HEK293T (cell line): Measurements from ENCODE around the gene STAT4.

ENCODE experiments used
- CTCF ChIA-PET: fragments of 350-600 bp; formaldehyde crosslinking; extraction: SDS; loops from one replicate; lab custom pipeline; 2021; ENCODE audit warnings: antibody characterized with exemption, inconsistent platforms; lab: Yijun Ruan, JAX
- POLR2A ChIA-PET: fragments of 350-600 bp; formaldehyde crosslinking; extraction: SDS; loops from one replicate; lab custom pipeline; 2020; ENCODE audit warnings: antibody characterized with exemption, inconsistent platforms; lab: Yijun Ruan, JAX
- DNase-seq: peaks from one replicate; pipeline ENCODE4 v3.0.0; 2012; ENCODE audit warnings: mixed read lengths; ENCODE audit errors: extremely low spot score
- ARNT ChIP-seq: fragments of 450-650 bp; IDR thresholded peaks from 2 replicates; pipeline ENCODE4 v1.6.1; 2017; ENCODE audit warnings: mild to moderate bottlenecking
- BHLHE40 ChIP-seq: fragments of 450-650 bp; IDR thresholded peaks from 2 replicates; pipeline ENCODE4 v1.6.1; 2016; ENCODE audit warnings: mild to moderate bottlenecking, moderate library complexity, borderline replicate concordance
- CTBP1 ChIP-seq: fragments of 450-650 bp; IDR thresholded peaks from 2 replicates; pipeline ENCODE4 v1.6.1; 2016; ENCODE audit warnings: borderline replicate concordance
- ELF4 ChIP-seq: fragments of 450-650 bp; IDR thresholded peaks from 2 replicates; pipeline ENCODE4 v1.6.1; 2017; ENCODE audit warnings: antibody characterized with exemption
- FOXA1 ChIP-seq: fragments of 450-650 bp; IDR thresholded peaks from 2 replicates; pipeline ENCODE4 v1.6.1; 2016; ENCODE audit warnings: mild to moderate bottlenecking
- FOXK2 ChIP-seq: fragments of 450-650 bp; IDR thresholded peaks from 2 replicates; pipeline ENCODE4 v1.6.1; 2016; ENCODE audit warnings: mild to moderate bottlenecking
- FOXM1 ChIP-seq: fragments of 450-650 bp; IDR thresholded peaks from 2 replicates; pipeline ENCODE4 v1.6.1; 2017; ENCODE audit warnings: mild to moderate bottlenecking, borderline replicate concordance
- HDGF ChIP-seq: fragments of 450-650 bp; IDR thresholded peaks from 2 replicates; pipeline ENCODE4 v1.6.1; 2017; ENCODE audit warnings: antibody characterized with exemption, borderline replicate concordance
- L3MBTL2 ChIP-seq: fragments of 450-650 bp; conservative IDR thresholded peaks from 2 replicates; pipeline ENCODE4 v1.6.1; 2016; ENCODE audit warnings: mild to moderate bottlenecking
- LEF1 ChIP-seq: fragments of 450-650 bp; IDR thresholded peaks from 2 replicates; pipeline ENCODE4 v1.6.1; 2017; ENCODE audit warnings: mild to moderate bottlenecking, borderline replicate concordance
- NFRKB ChIP-seq: fragments of 450-650 bp; IDR thresholded peaks from 2 replicates; pipeline ENCODE4 v1.6.1; 2016; ENCODE audit warnings: mild to moderate bottlenecking, moderate library complexity
- SP1 ChIP-seq: fragments of 450-650 bp; IDR thresholded peaks from 2 replicates; pipeline ENCODE4 v1.6.1; 2017
- SUZ12 ChIP-seq: fragments of 450-650 bp; IDR thresholded peaks from 2 replicates; pipeline ENCODE4 v1.6.1; 2016; ENCODE audit warnings: mild to moderate bottlenecking
- TARDBP ChIP-seq: fragments of 450-650 bp; IDR thresholded peaks from 2 replicates; pipeline ENCODE4 v1.6.1; 2016
- ZNF384 ChIP-seq: fragments of 450-650 bp; IDR thresholded peaks from 2 replicates; pipeline ENCODE4 v1.6.1; 2016
- TF ChIP-seq, protein P1 (sequence below): fragments of 450-650 bp; IDR thresholded peaks from 2 replicates; pipeline ENCODE4 v1.6.1; 2016

The STAT4 gene

DNA sequence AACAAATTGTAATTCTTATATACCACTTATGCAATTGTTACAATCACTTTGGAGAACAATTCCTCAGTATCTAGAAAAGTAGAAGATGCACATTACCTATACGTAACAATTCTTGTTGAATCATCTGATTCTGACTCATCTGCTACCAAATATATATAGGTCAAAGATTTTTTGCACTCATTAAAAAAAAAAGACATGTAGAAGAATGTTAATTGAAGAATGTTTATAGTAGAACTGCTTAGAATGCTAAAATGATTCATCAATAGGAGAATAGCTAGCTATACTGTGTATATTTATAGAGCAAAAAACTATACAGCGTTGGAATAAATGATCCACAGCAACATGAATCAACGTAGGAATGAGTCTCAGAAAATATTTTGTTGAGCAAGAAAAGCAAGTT is 107.4 kb downstream of the STAT4 start:
- CTCF ChIA-PET, result no interaction called here
- POLR2A ChIA-PET, result no interaction called here
- no peak for TF ChIP-seq TARDBP
- TF ChIP-seq ZNF384, result no peak
- TF ChIP-seq, protein P1, sequence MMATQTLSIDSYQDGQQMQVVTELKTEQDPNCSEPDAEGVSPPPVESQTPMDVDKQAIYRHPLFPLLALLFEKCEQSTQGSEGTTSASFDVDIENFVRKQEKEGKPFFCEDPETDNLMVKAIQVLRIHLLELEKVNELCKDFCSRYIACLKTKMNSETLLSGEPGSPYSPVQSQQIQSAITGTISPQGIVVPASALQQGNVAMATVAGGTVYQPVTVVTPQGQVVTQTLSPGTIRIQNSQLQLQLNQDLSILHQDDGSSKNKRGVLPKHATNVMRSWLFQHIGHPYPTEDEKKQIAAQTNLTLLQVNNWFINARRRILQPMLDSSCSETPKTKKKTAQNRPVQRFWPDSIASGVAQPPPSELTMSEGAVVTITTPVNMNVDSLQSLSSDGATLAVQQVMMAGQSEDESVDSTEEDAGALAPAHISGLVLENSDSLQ, result no peak
- no peak for TF ChIP-seq FOXM1
- DNase-seq, result no peak

DNA sequence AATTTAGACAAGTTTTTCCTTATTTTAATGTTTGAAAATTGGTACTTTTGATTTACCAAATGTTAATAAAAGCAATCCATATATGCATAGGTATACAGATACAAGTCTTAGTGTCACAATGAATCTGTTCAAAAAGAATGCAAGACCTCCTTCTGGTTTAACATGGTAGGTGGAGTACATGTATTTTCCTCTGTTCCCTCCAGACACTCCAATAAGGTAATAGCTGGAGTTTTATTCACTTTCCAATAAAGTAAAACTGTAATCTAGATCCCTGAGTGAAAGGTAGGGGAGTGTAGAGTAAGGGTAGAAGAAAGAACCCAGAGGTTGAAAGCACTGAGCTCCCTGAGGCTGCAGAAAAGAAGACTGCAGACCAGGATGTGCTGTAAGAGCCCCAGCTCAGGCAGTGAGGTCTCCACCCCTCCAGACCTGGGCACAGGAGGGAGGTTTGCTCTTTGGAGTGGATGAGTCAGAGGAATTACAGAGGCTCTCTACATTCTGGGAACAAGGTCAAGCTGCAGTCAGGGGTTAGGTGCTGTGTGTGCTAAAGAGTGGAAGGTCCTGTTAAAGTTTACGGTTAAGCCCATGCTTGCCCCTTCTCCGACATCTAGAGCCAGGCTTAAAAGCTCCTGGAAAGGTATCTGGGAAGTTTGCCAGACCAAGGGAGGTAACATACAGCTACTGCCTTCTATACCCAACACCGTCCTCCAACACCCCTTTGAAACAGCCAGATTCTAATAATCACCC is 109.2 kb downstream of the STAT4 start:
- ChIA-PET POLR2A (interaction anchor here (0.6 kb wide), 1 partner anchor 130 kb away, joined by 3 read pairs; no protein-coding TSS in a partner anchor), CTCF (interaction anchor here (1.1 kb wide), 1 partner anchor 9 kb away, joined by 3 read pairs; no protein-coding TSS in a partner anchor)
- TF ChIP-seq BHLHE40 (no peak), ZNF384 (no peak), SP1 (no peak), L3MBTL2 (no peak), LEF1 (no peak), ARNT (no peak), CTBP1 (no peak), SUZ12 (no peak), FOXK2 (no peak), HDGF (no peak), ELF4 (no peak), FOXA1 (no peak), FOXM1 (no peak), NFRKB (no peak)
- TF ChIP-seq, protein P1, result no peak
- DNase-seq, result no peak

DNA sequence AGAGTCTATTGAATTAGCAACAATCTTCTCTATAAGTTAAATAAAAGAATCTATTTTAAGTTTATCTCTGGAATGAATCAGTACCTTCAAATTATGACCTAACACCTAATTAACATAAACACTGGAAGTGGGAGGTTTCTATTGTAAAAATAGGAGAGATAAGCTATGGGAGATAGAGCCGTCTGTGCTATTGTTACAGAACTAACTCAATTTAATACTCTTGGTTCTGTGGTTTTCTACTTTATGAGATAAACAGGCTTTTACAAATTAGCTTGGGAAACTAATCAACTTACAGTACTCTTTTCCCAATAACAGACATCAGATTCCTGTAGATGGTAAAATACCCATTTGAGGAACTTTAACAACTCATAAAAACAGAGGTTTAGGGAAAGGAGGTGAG is 111.2 kb downstream of the STAT4 start:
- DNase-seq, result no peak
- CTCF ChIA-PET, result interaction anchor here (1.6 kb wide), 1 partner anchor 13 kb away, joined by 8 read pairs; no protein-coding TSS in a partner anchor
- TF ChIP-seq TARDBP (no peak), BHLHE40 (no peak), NFRKB (no peak), L3MBTL2 (no peak), ELF4 (no peak), CTBP1 (no peak), ARNT (no peak)
- TF ChIP-seq, protein P1, result no peak
- POLR2A ChIA-PET, result interaction anchor here (1.2 kb wide), 1 partner anchor 12 kb away, joined by 3 read pairs; no protein-coding TSS in a partner anchor

DNA sequence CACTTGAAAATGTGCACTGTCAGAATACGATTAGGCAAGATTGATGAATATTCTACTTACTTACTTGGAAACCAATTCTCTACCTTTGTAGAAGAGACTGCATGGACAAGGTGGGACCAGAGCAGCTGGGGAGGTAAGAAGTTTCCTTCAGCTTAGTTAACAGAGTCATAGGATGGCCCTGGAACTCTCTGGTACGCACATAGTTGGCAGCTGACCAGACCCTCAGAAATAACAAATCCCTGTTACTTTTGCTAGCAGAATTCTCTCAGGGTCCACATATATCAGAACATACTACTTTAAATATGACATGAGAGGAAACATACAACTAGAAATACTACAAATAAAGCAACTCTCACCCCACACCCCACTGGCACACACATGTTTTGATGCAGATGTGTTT is 112.1 kb downstream of the STAT4 start:
- no peak for DNase-seq
- TF ChIP-seq, protein P1, result no peak
- TF ChIP-seq FOXA1 (no peak), HDGF (no peak), CTBP1 (no peak), SP1 (no peak), ARNT (no peak), SUZ12 (no peak), BHLHE40 (no peak)
- CTCF ChIA-PET, result interaction anchor here (0.7 kb wide), 1 partner anchor 14 kb away, joined by 3 read pairs; no protein-coding TSS in a partner anchor
- POLR2A ChIA-PET, result no interaction called here

DNA sequence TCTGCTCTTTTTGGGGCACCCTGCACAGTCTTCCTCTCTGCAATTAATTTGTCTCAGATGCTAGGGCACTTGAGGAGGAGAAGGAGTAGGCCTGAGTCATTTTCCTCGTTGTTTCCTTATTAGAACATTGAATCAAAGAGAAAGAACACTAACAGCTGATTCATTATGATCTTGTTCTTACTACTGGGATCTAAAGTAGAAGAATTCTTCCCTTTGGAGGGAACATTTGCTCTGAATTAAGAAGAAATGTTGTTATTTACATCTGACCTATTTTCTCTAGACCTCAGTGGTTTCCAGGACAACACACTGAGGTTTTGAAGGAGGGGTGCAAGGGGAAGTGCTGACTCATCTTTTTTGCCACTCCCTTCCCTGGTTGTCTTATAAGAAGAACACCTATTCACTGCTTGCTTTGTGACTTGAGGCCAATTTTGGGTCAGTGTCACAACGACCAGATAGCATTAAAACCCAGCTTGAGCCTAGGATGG is 112.5 kb downstream of the STAT4 start:
- no peak for TF ChIP-seq ARNT
- TF ChIP-seq LEF1, result no peak
- no peak for TF ChIP-seq SP1
- TF ChIP-seq ELF4, result no peak
- no peak for TF ChIP-seq NFRKB
- TF ChIP-seq FOXM1, result no peak
- TF ChIP-seq BHLHE40, result no peak
- TF ChIP-seq FOXK2, result no peak
- no peak for TF ChIP-seq SUZ12
- TF ChIP-seq HDGF, result no peak
- ChIA-PET CTCF (interaction anchor here (0.6 to 0.7 kb wide), 2 partner anchors 13 to 14 kb away, joined by 3 read pairs; no protein-coding TSS in a partner anchor), POLR2A (no interaction called here)
- no peak for DNase-seq

DNA sequence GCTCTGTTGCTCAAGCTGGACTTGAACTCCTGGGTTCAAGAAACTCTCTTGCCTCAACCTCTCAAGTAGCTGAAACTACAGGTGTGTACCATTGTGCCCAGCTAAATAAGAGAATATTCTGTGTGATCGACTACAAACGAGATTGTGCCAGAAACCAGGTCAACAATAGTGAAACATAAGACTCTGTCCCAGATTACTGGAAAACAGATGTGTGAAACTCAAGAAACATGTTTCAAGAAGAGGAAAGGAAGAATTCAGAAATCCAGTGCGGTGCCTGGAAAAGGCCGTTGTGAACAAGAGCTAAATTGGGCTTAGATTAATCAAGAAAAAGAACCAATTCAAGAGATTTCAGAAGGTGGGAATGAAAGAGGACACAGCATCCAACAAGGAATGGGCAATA is 113.4 kb downstream of the STAT4 start:
- no peak for DNase-seq
- CTCF ChIA-PET, result interaction anchor here (0.6 kb wide), 3 partner anchors 14 to 179 kb away, joined by 3 to 6 read pairs (median 4); no protein-coding TSS in a partner anchor
- TF ChIP-seq FOXM1, result no peak
- no peak for TF ChIP-seq BHLHE40
- no peak for TF ChIP-seq L3MBTL2
- TF ChIP-seq CTBP1, result no peak
- no peak for TF ChIP-seq ZNF384
- TF ChIP-seq SP1, result no peak
- no peak for TF ChIP-seq ELF4
- TF ChIP-seq FOXK2, result no peak
- TF ChIP-seq HDGF, result no peak
- TF ChIP-seq NFRKB, result no peak
- TF ChIP-seq FOXA1, result no peak
- TF ChIP-seq TARDBP, result no peak
- TF ChIP-seq LEF1, result no peak
- TF ChIP-seq, protein P1, result no peak
- TF ChIP-seq SUZ12, result no peak
- TF ChIP-seq ARNT, result no peak
- POLR2A ChIA-PET, result no interaction called here
